Measurements from ENCODE around the gene ZNF155.

GRCh38 chr19:43936188-43936587 is 47.8 kb upstream of the ZNF155 start:
- TF ChIP-seq POLR2A (IDR thresholded peaks at IDR 0.05) (no peak), CTCF (IDR thresholded peaks at IDR 0.05) (no peak)

All from esophagus squamous epithelium (tissue), 4 donors.